Smooth muscle cell of trachea (primary cell): Measurements from ENCODE around the gene FAM53C. TPM values are rescaled to one million over a fixed set of nuclear protein-coding genes. Genes with fewer than 3 reads are reported as not detected.

Experiments used
- total RNA-seq: library from RNA; depleted of rRNA; stranded (reverse); fragments of >200 nt; gene quantifications from 2 replicates; pipeline ENCODE4 v1.2.1, GENCODE V29; 2014

The FAM53C gene
- total RNA-seq = 30.4 and 50.3 TPM in 2 replicates

DNA sequence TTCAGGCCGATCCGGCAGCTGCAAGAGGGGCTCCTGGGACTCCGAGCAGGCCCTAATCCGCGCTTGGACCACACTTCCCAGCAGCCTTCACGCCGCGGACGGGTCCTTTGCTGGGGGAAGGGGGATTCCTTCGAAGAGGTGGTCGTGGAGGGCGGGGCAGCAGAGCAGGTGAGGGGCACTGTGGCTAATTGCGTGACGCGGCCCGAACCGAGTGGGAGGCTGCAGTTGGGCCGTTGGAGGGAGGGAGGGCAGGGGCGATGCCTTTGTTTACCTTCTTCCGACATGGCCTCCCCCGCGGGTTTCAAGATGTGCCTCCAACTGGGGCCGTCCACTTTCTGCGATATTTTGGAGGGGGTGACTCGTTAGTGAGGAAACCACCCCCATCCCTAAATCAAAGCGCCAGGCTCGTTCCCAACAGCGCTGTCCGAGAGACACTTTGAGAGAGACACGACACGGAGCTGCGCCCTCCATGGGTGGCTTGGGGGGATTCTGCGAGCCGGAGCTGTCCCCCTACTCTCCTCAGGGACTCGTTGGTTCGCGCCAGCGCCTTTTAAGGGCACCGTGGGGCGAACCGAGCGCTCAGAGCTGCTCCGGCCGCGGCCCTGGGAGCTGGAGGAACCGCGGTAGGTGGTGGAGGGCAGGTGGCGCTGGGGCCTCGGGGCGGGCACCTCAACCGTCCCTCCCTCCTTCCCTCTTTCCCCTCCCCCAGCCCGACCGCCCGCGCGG lies at the start of gene FAM53C:
Gene FAM53C (plus strand): TSS at position 582 of the 726 bp plus-strand sequence. CDS start 3,070 bp downstream, outside the sequence.

DNA sequence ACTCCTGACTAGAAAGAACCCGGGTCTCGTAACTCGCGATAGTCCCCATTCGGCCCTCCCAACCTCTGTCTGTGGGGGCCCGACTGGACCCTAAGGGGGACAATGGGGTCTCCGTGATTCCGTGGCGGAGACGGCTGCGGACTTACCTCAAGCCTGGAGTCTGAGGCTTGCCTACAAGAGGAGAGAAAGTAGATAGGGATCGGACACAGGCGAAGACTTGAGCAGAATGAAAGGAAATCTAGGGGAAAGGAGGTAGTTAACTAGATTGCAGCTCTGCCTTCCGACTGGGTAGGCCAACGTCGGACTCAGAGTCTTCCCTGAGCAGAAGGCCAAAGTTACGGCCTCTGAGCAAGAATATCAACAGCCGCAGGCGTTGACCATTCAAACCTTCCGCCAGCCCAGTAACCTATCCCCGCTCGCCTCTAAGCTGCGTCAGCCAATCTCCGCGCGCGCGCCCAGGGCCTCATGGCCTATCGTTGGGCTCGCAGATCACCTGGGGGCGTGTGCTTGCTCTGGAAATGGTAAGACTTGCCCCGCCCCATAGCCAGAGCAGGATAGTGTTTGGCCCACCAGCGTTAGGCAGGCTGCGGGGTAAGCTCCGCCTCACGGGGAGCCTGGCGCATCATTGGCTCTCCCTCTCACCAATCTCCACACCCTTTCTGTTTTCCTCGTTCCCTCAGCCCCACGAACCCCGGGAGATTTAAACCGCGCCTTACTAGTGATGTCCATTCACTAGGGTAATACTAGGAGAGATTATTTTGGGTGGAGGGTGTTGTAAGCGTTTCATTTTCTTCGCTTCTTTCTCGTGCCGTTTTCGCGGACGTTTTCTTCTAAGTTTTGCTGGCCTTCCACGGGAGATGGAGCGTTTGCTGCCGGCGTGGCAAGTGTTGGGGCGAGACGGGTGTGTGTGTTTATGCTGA lies 6.4 kb upstream of the FAM53C start, which contains the start of gene CDC25C:
Gene CDC25C (minus strand): TSS at position 356 of the 920 bp plus-strand sequence. CDS start 624 bp downstream, outside the sequence.

DNA sequence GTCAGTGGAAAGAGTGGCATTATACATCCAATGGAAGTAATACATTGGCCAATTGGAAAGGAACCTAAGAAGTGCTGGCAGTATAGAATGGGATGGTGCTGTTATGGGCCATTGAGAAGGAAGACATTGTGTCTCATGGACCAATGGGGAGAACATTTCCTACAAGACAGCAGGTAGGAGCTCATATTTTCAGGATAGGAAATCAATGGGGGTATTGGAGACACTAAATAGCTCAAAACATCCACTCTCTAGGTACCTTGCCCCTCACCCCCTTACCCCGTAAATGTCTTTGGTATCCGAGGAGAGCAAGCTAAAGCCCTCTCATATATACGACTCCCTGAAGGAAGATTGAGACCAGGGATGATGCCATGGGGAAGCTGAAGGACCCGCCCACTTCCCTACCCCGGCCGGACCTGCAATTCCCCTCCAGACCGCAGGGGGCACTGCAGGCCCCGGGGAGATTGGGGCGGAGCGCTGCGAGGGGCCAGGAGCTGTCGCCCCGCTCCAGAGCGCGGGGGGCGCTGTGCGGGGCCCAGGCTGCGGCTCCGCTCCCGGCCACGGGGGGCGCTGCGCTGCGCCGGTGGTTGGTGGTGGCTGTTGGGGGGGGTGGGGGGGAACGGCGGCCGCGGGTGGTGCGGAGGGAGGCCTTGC lies 14.1 kb downstream of the FAM53C start, which contains the start of gene KDM3B:
Gene KDM3B (plus strand): TSS at position 615 of the 651 bp plus-strand sequence. CDS start 111 bp downstream, outside the sequence.

Other genes starting within 250 kb of the FAM53C start
- gene NME5, start 198.8 kb upstream of the FAM53C start, total RNA-seq = 2.6 and 2.8 TPM in 2 replicates
- 35.7 and 60.1 TPM in 2 replicates for gene BRD8, start 159.6 kb upstream of the FAM53C start, total RNA-seq
- gene KIF20A, start 159.2 kb upstream of the FAM53C start, total RNA-seq = 12.2 and 108 TPM in 2 replicates
- 23.8 and 25.0 TPM in 2 replicates for gene CDC23, start 124.9 kb upstream of the FAM53C start, total RNA-seq
- gene GFRA3, start 63.6 kb upstream of the FAM53C start, total RNA-seq = not detected in 2 replicates
- 0.66 and 13.7 TPM in 2 replicates for gene CDC25C, start 6.5 kb upstream of the FAM53C start, total RNA-seq
- gene KDM3B, start 14.4 kb downstream of the FAM53C start, total RNA-seq = 43.2 and 55.0 TPM in 2 replicates
- 8.4 and 25.1 TPM in 2 replicates for gene REEP2, start 100.8 kb downstream of the FAM53C start, total RNA-seq
- 2.8 and 4.5 TPM in 2 replicates for gene EGR1, start 127.2 kb downstream of the FAM53C start, total RNA-seq
- 126 and 127 TPM in 2 replicates for gene ETF1, start 205.0 kb downstream of the FAM53C start, total RNA-seq
- gene HSPA9, start 237.1 kb downstream of the FAM53C start, total RNA-seq = 261 and 308 TPM in 2 replicates